NCI-H2196 (cell line): ENCODE results near the gene CHST1.

Source experiments
- DNase-seq: peaks from one replicate; lab custom pipeline; 2025; ENCODE audit not compliant: unreplicated experiment; lab: John Stamatoyannopoulos, UW

Gene CHST1

GRCh38 chr11:45675646-45676045, 10.2 kb upstream of the CHST1 start:
- no peak for DNase-seq

DNA sequence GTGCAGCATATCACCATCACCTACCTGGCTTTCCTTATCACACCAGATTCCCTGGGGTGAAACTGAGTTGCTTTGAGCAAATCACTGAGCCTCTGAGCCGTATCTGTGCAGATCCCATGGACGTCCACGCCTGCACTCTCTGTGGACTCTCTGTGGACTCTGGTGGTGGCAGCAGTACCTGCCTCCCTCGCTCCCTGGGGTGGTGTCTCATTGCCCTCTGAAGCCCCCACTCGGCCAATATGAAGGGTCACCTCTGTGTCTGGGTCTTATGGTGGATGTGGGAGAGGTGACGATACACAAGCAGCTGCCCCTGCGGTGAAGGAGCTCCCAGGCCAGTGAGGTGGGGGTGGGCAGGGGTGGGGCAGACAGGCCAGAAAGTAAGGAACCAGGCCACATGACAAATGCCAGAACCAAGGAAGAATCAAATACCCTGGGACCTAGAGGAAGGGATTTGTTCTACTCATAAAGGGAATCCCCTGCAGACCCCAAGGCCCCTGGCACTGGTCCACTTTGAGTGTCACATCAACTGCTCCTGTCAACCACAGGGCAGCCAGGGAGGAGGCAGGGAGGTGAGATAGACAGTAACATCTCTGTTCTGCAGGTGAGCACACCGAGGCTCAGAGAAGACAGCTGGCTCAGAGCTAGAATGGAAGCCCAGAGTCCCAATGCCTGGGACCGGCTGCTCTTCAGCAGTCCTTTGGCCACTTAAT, 9.2 kb upstream of the CHST1 start:
- DNase-seq = no peak

DNA sequence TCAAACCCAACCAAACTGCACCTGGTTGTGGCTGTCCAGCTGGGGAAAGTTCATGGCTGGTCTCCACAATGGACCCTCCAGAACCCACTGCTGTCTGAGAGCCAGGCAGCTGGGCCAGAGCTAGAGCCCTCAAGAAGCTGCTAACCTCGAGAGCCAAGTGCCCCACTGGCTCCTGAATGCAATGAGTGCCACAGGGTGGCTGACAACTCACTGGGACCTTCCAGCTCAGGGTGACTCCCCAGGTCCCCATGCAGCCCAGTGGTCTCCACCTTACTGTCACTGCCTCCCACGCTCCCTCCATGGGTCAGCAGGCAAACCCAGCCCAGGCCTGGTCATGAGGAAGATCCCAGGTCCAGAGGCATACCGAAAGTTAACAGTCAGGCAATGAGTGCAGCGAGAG, 8.0 kb upstream of the CHST1 start:
- no peak for DNase-seq

DNA sequence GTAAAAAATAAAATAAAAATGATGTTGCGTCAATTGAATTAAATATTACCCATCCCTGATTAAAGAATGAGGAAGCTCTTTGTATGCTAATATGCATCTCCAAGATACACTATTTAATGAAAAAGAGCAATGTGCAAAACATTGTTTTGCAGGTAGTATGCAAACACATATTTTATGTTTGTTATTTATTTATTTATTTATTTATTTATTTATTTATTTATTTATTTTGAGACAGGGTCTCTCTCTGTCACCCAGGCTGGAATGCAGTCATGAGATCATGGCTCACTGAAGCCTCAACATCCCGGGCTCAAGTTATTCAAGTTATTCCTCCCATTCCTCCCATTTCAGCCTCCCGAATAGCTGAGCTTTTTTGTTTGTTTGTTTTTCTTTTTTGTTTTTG, 7.2 kb upstream of the CHST1 start:
- DNase-seq = no peak

DNA sequence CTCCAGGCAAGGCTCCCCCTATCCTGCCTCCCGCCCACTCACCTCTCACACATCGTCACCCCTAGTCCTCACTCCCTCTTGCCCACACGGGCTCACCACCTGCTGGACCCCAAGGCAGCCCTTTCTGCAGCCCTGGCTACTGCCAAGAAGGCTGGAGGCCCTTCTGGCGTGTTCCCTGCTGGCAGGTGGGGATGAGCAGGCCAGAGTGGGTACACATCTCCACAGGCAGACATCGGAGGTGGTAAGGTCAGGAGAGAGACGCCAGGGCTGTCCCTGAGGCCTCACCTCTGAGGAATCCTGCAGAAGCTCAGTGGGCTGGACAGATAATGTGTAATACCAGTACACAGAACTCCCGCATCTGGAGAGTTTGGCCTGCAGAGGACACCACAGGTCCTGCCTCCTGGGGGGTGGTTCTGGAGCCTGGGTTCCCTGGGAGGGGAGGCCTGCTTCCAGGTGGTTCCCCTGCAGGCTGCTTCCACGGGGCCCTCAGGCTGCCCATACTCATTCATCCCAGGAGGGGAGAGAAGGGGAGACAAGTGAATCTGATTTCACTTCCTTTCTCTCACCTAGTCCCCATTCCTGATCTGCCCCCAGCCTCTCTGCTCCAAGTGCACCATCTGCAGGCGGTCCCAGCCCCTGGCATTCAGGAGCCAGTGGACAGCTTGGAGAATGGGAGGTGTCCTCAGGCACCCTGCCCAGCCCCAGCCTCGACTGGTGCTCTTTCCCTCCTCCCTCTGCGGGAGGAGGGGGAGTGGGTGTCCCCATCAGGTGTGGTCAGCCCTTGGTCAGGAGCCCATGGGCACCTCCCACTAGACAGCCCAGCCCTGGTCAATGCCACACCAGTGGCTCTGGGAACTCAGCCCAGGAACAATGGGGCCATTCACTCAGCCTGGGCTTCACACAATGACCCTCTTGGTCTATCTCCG, 6.1 kb upstream of the CHST1 start:
- DNase-seq = peak; percentile 26

- no peak for DNase-seq
These were observed 5.1 kb upstream of the CHST1 start for GRCh38 chr11:45670386-45671135.

DNA sequence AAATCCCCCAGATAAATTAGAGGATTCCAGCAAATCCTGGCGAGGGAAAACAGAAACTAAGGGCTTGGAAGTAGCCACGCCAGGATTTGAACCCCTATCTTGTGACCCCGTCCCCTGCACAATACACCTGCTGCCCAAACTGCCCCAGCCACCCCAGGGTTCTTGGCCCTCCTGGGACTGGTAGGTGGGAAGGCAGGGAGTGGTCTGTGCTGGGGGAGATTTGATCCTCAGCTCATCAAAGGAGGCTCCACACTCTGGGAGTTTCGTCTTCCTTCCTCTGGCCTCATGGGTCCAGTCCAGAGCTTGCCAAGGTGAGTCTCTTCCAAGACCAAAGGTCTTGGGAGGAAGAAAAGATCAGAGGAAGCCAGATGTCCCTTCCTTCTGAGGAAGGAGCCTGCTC, 4.5 kb upstream of the CHST1 start:
- no peak for DNase-seq

GRCh38 chr11:45669146-45669545, 3.7 kb upstream of the CHST1 start:
- DNase-seq = no peak

DNA sequence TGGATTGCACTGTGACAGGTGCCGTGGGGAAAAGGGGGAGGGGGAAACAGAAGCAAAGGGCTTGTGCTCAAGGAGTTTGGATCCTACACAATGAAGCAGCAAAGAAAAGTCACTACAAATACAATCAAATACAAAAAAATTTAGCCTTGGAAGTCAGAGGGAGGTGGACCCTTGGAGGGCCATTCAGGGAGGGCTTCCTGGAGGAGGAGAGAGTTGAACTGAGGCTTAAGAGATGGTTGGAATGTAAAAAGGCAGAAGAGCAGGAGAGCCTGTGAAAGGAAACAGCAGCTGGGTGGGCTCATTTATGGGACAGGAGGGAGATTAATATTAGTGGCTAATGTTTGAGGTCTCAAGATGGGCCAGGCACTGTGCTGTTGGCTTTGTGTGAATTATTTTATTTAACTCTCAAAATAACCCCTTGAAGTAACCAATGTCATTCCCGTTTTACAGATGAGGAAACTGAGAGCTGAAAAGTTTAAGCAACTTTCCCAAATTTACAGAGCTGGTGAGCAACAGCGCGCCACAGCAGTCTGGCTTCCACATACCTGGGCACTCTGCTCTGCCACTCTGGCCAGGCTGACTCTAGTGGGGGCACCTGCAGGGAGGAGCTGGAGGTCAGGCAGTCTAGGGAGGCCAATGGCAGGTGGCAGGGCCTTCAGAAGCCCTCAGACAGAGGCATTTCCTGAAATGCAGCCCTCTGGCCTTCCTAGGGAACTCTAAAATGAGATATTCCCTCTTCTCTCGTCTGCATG, 2.7 kb upstream of the CHST1 start:
- no peak for DNase-seq

- DNase-seq = no peak
These were observed 1.5 kb upstream of the CHST1 start for GRCh38 chr11:45666648-45667642.

GRCh38 chr11:45665933-45666647, 668 bp upstream of the CHST1 start:
- DNase-seq = no peak

DNA sequence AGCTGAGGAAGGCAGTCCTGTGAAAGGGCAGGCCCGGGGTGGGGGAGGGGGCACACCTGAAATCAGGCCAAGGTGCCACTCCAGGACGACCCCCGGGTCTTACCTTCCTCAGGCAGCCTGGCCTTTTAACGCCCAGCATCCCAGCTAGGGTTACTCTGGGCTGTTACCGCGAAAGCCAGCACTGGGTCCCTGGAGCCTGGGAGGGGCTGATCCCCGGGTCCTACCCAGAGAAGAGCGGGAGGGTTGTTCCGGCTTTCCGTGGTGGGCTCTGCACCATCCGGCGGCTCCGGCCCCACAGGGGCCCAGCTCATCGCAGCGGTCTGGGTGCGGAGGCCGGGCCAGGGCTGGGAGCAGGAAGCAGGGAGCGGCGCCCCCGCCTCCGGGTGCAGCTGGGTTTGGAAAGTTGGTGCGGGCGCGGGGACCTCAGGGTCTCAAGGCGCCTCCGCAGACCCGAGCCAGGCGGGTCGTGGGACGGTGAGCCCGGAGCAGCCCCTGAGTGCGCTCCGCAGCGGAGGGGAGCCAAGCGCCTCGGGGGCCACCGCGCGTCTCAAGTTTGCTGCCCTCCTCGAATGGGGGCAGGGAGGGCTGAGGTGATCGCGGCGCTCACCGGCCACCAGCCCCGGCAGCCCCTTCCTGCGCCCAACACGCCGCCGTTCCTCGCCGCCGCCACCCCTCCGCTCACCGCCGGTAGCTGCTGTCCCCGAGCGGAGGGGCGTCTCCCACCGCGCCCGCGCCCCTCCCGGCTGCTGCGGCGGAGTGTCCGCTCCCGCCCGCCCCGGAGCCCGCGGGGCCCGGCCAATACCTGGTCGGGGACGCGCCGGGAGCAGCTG, 831 bp downstream of the CHST1 start:
- DNase-seq = no peak

- peak; percentile 44 for DNase-seq
These were observed 1.7 kb downstream of the CHST1 start for GRCh38 chr11:45663486-45664375.

- peak; percentile 43 for DNase-seq
These were observed 2.5 kb downstream of the CHST1 start for GRCh38 chr11:45662665-45663485.

GRCh38 chr11:45662096-45662664, 3.2 kb downstream of the CHST1 start:
- DNase-seq = no peak
